Subcutaneous adipose tissue (tissue), 4 donors: ENCODE results near the gene DHRS3. TPM values are rescaled to one million over a fixed set of nuclear protein-coding genes. Genes with fewer than 3 reads are reported as not detected.

Source experiments
- CTCF ChIP-seq: fragments of 450-650 bp; IDR thresholded peaks from one replicate; pipeline ENCODE4 v1.5.1; 2016; ENCODE audit warnings: low read depth, mild to moderate bottlenecking, control low read depth, antibody characterized with exemption, moderate library complexity
- total RNA-seq, 4 donors: library from RNA; depleted of rRNA; stranded (reverse); fragments of >200 nt; gene quantifications; one replicate each; pipeline ENCODE4 v1.1.0, GENCODE V29; 2016

DHRS3 gene
- total RNA-seq, 4 donors from 2014 or later: 147 to 406 (median 256) TPM

- TF ChIP-seq CTCF: no peak
These were observed 85.3 kb downstream of the DHRS3 start for GRCh38 chr1:12532405-12533315.

GRCh38 chr1:12531179-12531499 lies 86.9 kb downstream of the DHRS3 start:
- TF ChIP-seq CTCF: no peak

- no peak for TF ChIP-seq CTCF
These were observed 87.4 kb downstream of the DHRS3 start for GRCh38 chr1:12530462-12531178.

- TF ChIP-seq CTCF: no peak
These were observed 88.3 kb downstream of the DHRS3 start for GRCh38 chr1:12529640-12530174.

GRCh38 chr1:12528021-12528852 lies 89.8 kb downstream of the DHRS3 start:
- TF ChIP-seq CTCF: no peak

- TF ChIP-seq CTCF: no peak
These were observed 90.4 kb downstream of the DHRS3 start for GRCh38 chr1:12527564-12527963.
